Fibroblast of skin of back (primary cell): Measurements from ENCODE around the gene HCAR3. TPM values are rescaled to one million over a fixed set of nuclear protein-coding genes. Genes with fewer than 3 reads are reported as not detected.
A peak's percentile ranks its signal among the peaks of the same experiment; 100 is the strongest.
"Not testable (repeated sequence)": the region's sequence is repeated elsewhere in the genome, so short reads cannot be mapped to it uniquely, and the experiment has no call there.

ENCODE experiments used
- DNase-seq: peaks from one replicate; pipeline ENCODE4 v3.0.0-alpha.2; 2013
- polyA plus RNA-seq, 2 experiments: library from polyadenylated mRNA; unstranded; fragments of 120-200 nt; gene quantifications; one replicate each; pipeline ENCODE4 v1.2.1, GENCODE V29; 2013; ENCODE audit not compliant: insufficient read length in 2 of 2

The HCAR3 gene
- polyA plus RNA-seq (2013, experiment 1 of 2; ENCODE audit: insufficient read length): not detected
- polyA plus RNA-seq (2013, experiment 2 of 2; ENCODE audit: insufficient read length): not detected

- not testable (repeated sequence) for DNase-seq
These were observed at the start of gene HCAR3 for GRCh38 chr12:122716658-122717057. HCAR3 (minus strand) TSS chr12:122716811; CDS start chr12:122716737, 74 bp downstream.

- DNase-seq: no peak
These were observed 41.0 kb upstream of the HCAR3 start for GRCh38 chr12:122757568-122757967.

GRCh38 chr12:122754790-122755189 lies 38.2 kb upstream of the HCAR3 start:
- no peak for DNase-seq

- DNase-seq: no peak
These were observed 36.7 kb upstream of the HCAR3 start for GRCh38 chr12:122753319-122753650.

GRCh38 chr12:122752464-122753318 lies 36.1 kb upstream of the HCAR3 start, which contains the start of gene DENR:
DENR (plus strand) TSS chr12:122752824; CDS start chr12:122753702, 878 bp downstream.
- DNase-seq: peak; percentile 94

- DNase-seq: not testable (repeated sequence)
These were observed 34.3 kb upstream of the HCAR3 start for GRCh38 chr12:122750781-122751515.

GRCh38 chr12:122749569-122750332 lies 33.1 kb upstream of the HCAR3 start:
- DNase-seq: peak; percentile 14

GRCh38 chr12:122747224-122748135 lies 30.9 kb upstream of the HCAR3 start:
- no peak for DNase-seq

GRCh38 chr12:122743895-122744525 lies 27.4 kb upstream of the HCAR3 start:
- DNase-seq: no peak

GRCh38 chr12:122740351-122740750 lies 23.7 kb upstream of the HCAR3 start:
- no peak for DNase-seq

- no peak for DNase-seq
These were observed 22.0 kb upstream of the HCAR3 start for GRCh38 chr12:122738571-122738970.

GRCh38 chr12:122732611-122733010 lies 16.0 kb upstream of the HCAR3 start:
- DNase-seq: no peak

GRCh38 chr12:122732170-122732569 lies 15.6 kb upstream of the HCAR3 start:
- DNase-seq: no peak

GRCh38 chr12:122730215-122731014 lies 13.8 kb upstream of the HCAR3 start, which contains the start of gene HCAR1:
HCAR1 (minus strand) TSS chr12:122730844; CDS start chr12:122730339, 505 bp downstream.
- peak; percentile 36 for DNase-seq

GRCh38 chr12:122729583-122730214 lies 13.1 kb upstream of the HCAR3 start:
- DNase-seq: no peak

GRCh38 chr12:122726080-122726558 lies 9.5 kb upstream of the HCAR3 start:
- no peak for DNase-seq

- no peak for DNase-seq
These were observed 9.0 kb upstream of the HCAR3 start for GRCh38 chr12:122725452-122726079.

- DNase-seq: no peak
These were observed 8.1 kb upstream of the HCAR3 start for GRCh38 chr12:122724641-122725243.
